ENCODE results near the gene CCDC85A.
A peak's percentile ranks its signal among the peaks of the same experiment; 100 is the strongest.

GRCh38 chr2:56199492-56199891, 15.7 kb downstream of the CCDC85A start:
- TF ChIP-seq NFIC (IDR thresholded peaks at IDR 0.05; ENCODE audit: borderline replicate concordance) (no peak), EP300 (IDR thresholded peaks at IDR 0.05; ENCODE audit: borderline replicate concordance in 1 of 2, low read depth in 1 of 2, low read length in 1 of 2) (peak in 1 of 2 experiments; percentile 53; a peak in 1 of 4 replicates), REST (IDR thresholded peaks at IDR 0.05; ENCODE audit: low read depth, low read length) (no peak), MEF2A (IDR thresholded peaks at IDR 0.05; ENCODE audit: borderline replicate concordance, low read depth) (peak; percentile 88), TEAD4 (IDR thresholded peaks at IDR 0.05; ENCODE audit: borderline replicate concordance, insufficient read depth) (peak; percentile 46; the same call in 1 of the 2 replicates), FOSL2 (IDR thresholded peaks at IDR 0.05; ENCODE audit: borderline replicate concordance, low read depth) (peak; percentile 69; the same call in 1 of the 2 replicates)
- TF ChIP-seq, protein P1, sequence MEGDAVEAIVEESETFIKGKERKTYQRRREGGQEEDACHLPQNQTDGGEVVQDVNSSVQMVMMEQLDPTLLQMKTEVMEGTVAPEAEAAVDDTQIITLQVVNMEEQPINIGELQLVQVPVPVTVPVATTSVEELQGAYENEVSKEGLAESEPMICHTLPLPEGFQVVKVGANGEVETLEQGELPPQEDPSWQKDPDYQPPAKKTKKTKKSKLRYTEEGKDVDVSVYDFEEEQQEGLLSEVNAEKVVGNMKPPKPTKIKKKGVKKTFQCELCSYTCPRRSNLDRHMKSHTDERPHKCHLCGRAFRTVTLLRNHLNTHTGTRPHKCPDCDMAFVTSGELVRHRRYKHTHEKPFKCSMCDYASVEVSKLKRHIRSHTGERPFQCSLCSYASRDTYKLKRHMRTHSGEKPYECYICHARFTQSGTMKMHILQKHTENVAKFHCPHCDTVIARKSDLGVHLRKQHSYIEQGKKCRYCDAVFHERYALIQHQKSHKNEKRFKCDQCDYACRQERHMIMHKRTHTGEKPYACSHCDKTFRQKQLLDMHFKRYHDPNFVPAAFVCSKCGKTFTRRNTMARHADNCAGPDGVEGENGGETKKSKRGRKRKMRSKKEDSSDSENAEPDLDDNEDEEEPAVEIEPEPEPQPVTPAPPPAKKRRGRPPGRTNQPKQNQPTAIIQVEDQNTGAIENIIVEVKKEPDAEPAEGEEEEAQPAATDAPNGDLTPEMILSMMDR (IDR thresholded peaks at IDR 0.05) = no peak
- TF ChIP-seq, protein P2, sequence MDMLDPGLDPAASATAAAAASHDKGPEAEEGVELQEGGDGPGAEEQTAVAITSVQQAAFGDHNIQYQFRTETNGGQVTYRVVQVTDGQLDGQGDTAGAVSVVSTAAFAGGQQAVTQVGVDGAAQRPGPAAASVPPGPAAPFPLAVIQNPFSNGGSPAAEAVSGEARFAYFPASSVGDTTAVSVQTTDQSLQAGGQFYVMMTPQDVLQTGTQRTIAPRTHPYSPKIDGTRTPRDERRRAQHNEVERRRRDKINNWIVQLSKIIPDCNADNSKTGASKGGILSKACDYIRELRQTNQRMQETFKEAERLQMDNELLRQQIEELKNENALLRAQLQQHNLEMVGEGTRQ (IDR thresholded peaks at IDR 0.05; ENCODE audit: borderline replicate concordance, low read depth, low read length) = no peak

Data from SK-N-SH (cell line).